ENCODE data around the gene SPEN.
"Not testable (repeated sequence)": the region's sequence is repeated elsewhere in the genome, so short reads cannot be mapped to it uniquely, and the experiment has no call there.

The SPEN gene

GRCh38 chr1:15833842-15834405 is 13.6 kb upstream of the SPEN start:
- no peak for DNase-seq

GRCh38 chr1:15834406-15835204 is 12.9 kb upstream of the SPEN start:
- DNase-seq, result peak; percentile 93 to 97 (median 96)

- peak in 1 of 4 experiments; percentile 62 for DNase-seq
Measured at GRCh38 chr1:15835205-15835740, 12.2 kb upstream of the SPEN start.

- peak; percentile 100 for DNase-seq
Measured at GRCh38 chr1:15835741-15836510, 11.6 kb upstream of the SPEN start.

GRCh38 chr1:15836511-15836771 is 11.1 kb upstream of the SPEN start:
- DNase-seq, result not testable (repeated sequence)

- peak; percentile 95 to 98 (median 96) for DNase-seq
Measured at GRCh38 chr1:15836772-15837669, 10.5 kb upstream of the SPEN start.

- DNase-seq, result no peak
Measured at GRCh38 chr1:15837931-15838330, 9.6 kb upstream of the SPEN start.

GRCh38 chr1:15838721-15839120 is 8.8 kb upstream of the SPEN start:
- no peak for DNase-seq

GRCh38 chr1:15843826-15844572 is 3.5 kb upstream of the SPEN start:
- DNase-seq, result no peak

- not testable (repeated sequence) for DNase-seq
Measured at GRCh38 chr1:15846056-15846455, 1.5 kb upstream of the SPEN start.

- DNase-seq, result no peak
Measured at GRCh38 chr1:15847893-15848142, 311 bp downstream of the SPEN start.

GRCh38 chr1:15848143-15848928 is 829 bp downstream of the SPEN start:
- DNase-seq, result peak; percentile 66 to 79 (median 73)

- peak; percentile 73 to 86 (median 83) for DNase-seq
Measured at GRCh38 chr1:15848929-15849774, 1.6 kb downstream of the SPEN start.

- peak; percentile 80 to 91 (median 82) for DNase-seq
Measured at GRCh38 chr1:15849775-15850324, 2.3 kb downstream of the SPEN start.

- no peak for DNase-seq
Measured at GRCh38 chr1:15850471-15851001, 3.0 kb downstream of the SPEN start.

GRCh38 chr1:15851210-15852035 is 3.9 kb downstream of the SPEN start:
- no peak for DNase-seq

GRCh38 chr1:15852036-15852827 is 4.7 kb downstream of the SPEN start:
- peak in 2 of 4 experiments; percentile 46 to 59 for DNase-seq

- no peak for DNase-seq
Measured at GRCh38 chr1:15852828-15853302, 5.4 kb downstream of the SPEN start.
